SU-DHL-6 (cell line): ENCODE measurements around the gene FBXW8.

ENCODE experiments used
- H2AFZ ChIP-seq: fragments of 200-600 bp; sonication (generic); 2 replicates; pipeline ENCODE4 v1.6.1; 2014; ENCODE audit warnings: low read depth, mild to moderate bottlenecking, moderate library complexity, mixed read lengths, antibody characterized with exemption, low read length; ENCODE audit not compliant: severe bottlenecking
- H3F3A ChIP-seq: fragments of 200-600 bp; shearing (Covaris generic); 2 replicates; pipeline ENCODE4 v1.6.0; 2016; ENCODE audit warnings: antibody characterized with exemption, mild to moderate bottlenecking; ENCODE audit not compliant: insufficient read depth
- H3K27ac ChIP-seq: fragments of 200-600 bp; sonication (generic); 2 replicates; pipeline ENCODE4 v1.5.1; 2016; ENCODE audit warnings: low read depth, mild to moderate bottlenecking, low read length, moderate library complexity, mixed read lengths
- H3K27me3 ChIP-seq: fragments of 200-600 bp; sonication (generic), shearing (Covaris generic); 2 replicates; pipeline ENCODE4 v1.6.0; 2014; ENCODE audit warnings: mild to moderate bottlenecking, low read length
- H3K36me3 ChIP-seq: fragments of 200-600 bp; sonication (generic); 2 replicates; pipeline ENCODE4 v1.6.1; 2014; ENCODE audit warnings: mild to moderate bottlenecking, low read length, mixed read lengths
- H3K4me2 ChIP-seq: fragments of 300-600, 200-600 bp; shearing (Covaris generic), sonication (generic); 2 replicates; pipeline ENCODE4 v1.6.0; 2014; ENCODE audit warnings: low read length, low read depth, mild to moderate bottlenecking; ENCODE audit not compliant: poor library complexity, severe bottlenecking
- H3K4me3 ChIP-seq: fragments of 200-600 bp; sonication (generic); 2 replicates; pipeline ENCODE4 v1.5.1; 2014; ENCODE audit warnings: antibody characterized with exemption, low read length, mild to moderate bottlenecking, mixed read lengths; ENCODE audit not compliant: insufficient read depth, poor library complexity, severe bottlenecking
- H3K79me2 ChIP-seq: fragments of 200-600 bp; sonication (generic); 2 replicates; pipeline ENCODE4 v1.6.1; 2014; ENCODE audit warnings: mild to moderate bottlenecking, low read length, moderate library complexity; ENCODE audit not compliant: insufficient read depth
- H3K9ac ChIP-seq: fragments of 200-600 bp; sonication (generic); 2 replicates; pipeline ENCODE4 v1.7.0; 2014; ENCODE audit warnings: mild to moderate bottlenecking, low read length
- H3K9me2 ChIP-seq: fragments of 200-600 bp; sonication (generic); replicated peaks from 2 replicates; pipeline ENCODE4 v1.6.1; 2014; ENCODE audit warnings: low read length; ENCODE audit not compliant: insufficient read depth
- H3K9me3 ChIP-seq: fragments of 200-600 bp; sonication (generic); 2 replicates; pipeline ENCODE4 v1.6.1; 2014; ENCODE audit warnings: low read length, mixed read lengths; ENCODE audit not compliant: insufficient read depth
- H4K20me1 ChIP-seq: fragments of 200-600 bp; sonication (generic); 2 replicates; pipeline ENCODE4 v1.6.1; 2014; ENCODE audit warnings: low read depth, mild to moderate bottlenecking, antibody characterized with exemption, low read length, moderate library complexity, mixed read lengths
- CTCF ChIP-seq: fragments of 200-600 bp; sonication (generic); IDR thresholded peaks from one replicate; pipeline ENCODE4 v1.5.1; 2017; ENCODE audit warnings: antibody characterized with exemption, mild to moderate bottlenecking, low read length, moderate library complexity; ENCODE audit not compliant: insufficient read depth, poor library complexity, severe bottlenecking
- EZH2phosphoT487 ChIP-seq: fragments of 200-600 bp; sonication (generic), shearing (Covaris generic); conservative IDR thresholded peaks from 2 replicates; pipeline ENCODE4 v1.6.1; 2018; ENCODE audit warnings: mild to moderate bottlenecking, antibody characterized with exemption, low read length, moderate library complexity, mixed read lengths

Gene FBXW8

DNA sequence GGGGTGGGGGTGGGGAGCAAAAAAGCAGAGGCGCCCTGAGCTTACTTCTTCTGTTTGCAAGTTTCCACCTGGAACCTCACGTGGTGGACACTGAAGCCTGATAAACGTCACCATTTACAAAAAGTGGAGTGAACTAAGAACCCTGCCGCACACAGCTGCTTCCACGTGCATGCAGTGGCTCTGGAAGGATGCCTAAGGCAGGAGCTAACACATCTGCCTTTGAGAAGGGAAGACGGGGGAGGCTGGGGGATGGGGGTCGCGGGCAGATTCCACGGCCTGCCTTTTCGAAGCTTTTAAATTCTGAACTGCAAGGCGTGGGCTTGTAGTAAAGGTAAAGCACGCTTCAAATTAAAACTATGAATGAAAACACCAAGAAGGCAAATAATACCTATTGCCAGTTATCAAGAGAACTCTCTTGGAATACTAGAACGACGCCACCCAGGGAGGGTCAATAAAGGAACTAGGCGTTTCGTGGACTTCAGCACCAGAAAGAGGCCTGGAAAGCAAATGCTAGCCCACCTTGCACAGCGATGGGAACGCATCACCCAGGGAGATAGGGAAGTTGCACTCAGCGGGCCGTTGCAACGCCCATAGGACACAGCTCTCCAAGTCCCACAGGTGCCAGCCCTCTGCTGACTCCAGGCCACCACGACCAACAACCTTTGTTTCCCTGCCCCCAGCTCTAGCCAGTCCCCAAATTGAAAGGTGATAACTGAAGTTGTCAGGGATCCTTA lies 126.7 kb downstream of the FBXW8 start:
- no peaks in the 10 kb centered on the region for H3K79me2 ChIP-seq
- H3K9me2 ChIP-seq, result no peaks in the 10 kb centered on the region
- H3K36me3 ChIP-seq, result no peaks in the 10 kb centered on the region
- no peaks in the 10 kb centered on the region for H3F3A ChIP-seq
- H3K9me3 ChIP-seq, result no peaks in the 10 kb centered on the region
- no peak overlapping the region for H2AFZ ChIP-seq
- no peaks in the 10 kb centered on the region for H4K20me1 ChIP-seq
- H3K27me3 ChIP-seq, result no peaks in the 10 kb centered on the region
- no peak overlapping the region for H3K4me3 ChIP-seq
- H3K27ac ChIP-seq, result no peak overlapping the region
- H3K9ac ChIP-seq, result no peak overlapping the region
- TF ChIP-seq CTCF, result no peak
- TF ChIP-seq EZH2phosphoT487, result no peak
- no peak overlapping the region for H3K4me2 ChIP-seq

- Histone ChIP-seq H3K4me3 (no peak overlapping the region), H3K36me3 (no peaks in the 10 kb centered on the region), H3K79me2 (no peaks in the 10 kb centered on the region), H3K4me2 (no peak overlapping the region), H2AFZ (no peak overlapping the region), H3K9me2 (no peaks in the 10 kb centered on the region), H3K27me3 (no peaks in the 10 kb centered on the region), H3K27ac (no peak overlapping the region), H3F3A (no peaks in the 10 kb centered on the region), H3K9ac (no peak overlapping the region), H4K20me1 (no peaks in the 10 kb centered on the region), H3K9me3 (no peaks in the 10 kb centered on the region)
- no peak for TF ChIP-seq CTCF
- TF ChIP-seq EZH2phosphoT487, result no peak
Measured at GRCh38 chr12:117038023-117038680, 127.4 kb downstream of the FBXW8 start.

DNA sequence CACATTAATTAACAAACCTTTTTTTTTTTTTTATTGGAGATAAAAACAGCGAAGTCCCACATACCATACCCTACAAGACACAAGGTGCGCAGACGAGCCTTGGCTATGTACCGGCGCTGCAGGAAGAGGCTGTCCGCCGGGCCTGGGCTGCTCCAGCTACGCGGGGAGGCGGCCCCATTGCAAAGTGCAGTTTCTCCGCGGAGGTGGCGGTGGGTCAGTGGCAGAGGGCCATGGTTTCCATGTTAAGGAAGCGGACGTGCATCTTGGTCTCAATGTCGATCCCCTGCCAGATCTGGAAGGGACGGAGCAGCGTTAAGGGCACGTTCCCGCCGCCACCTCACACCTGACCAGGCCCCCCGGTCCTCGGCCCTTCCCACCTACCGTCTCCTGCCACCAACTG lies 128.2 kb downstream of the FBXW8 start:
- no peaks in the 10 kb centered on the region for H3K27me3 ChIP-seq
- no peak overlapping the region for H3K9ac ChIP-seq
- no peak overlapping the region for H2AFZ ChIP-seq
- no peaks in the 10 kb centered on the region for H3K9me3 ChIP-seq
- H3K4me2 ChIP-seq, result no peak overlapping the region
- H3K27ac ChIP-seq, result no peak overlapping the region
- H3K4me3 ChIP-seq, result no peak overlapping the region
- no peak for TF ChIP-seq CTCF
- TF ChIP-seq EZH2phosphoT487, result no peak
- no peaks in the 10 kb centered on the region for H3K9me2 ChIP-seq
- no peaks in the 10 kb centered on the region for H3K36me3 ChIP-seq
- H3F3A ChIP-seq, result no peaks in the 10 kb centered on the region
- H4K20me1 ChIP-seq, result no peaks in the 10 kb centered on the region
- no peaks in the 10 kb centered on the region for H3K79me2 ChIP-seq
